ENCODE data around the gene PDIA2.

PDIA2 gene

GRCh38 chr16:283033-283805 is at the start of gene PDIA2:
Gene PDIA2 (plus strand): TSS chr16:283164. CDS start chr16:283170, 6 bp downstream.
- TF ChIP-seq CTCF (IDR thresholded peaks at IDR 0.05; ENCODE audit: low read depth, low read length), result no peak
- no peak within 1 kb of the TSS for H3K4me3 ChIP-seq (ENCODE audit: low read depth, low read length)

GRCh38 chr16:234468-235305 is 48.3 kb upstream of the PDIA2 start, which contains the start of gene FAM234A:
Gene FAM234A (plus strand): TSS chr16:234821. CDS start chr16:254414, 19,593 bp downstream.
- H3K4me3 ChIP-seq (ENCODE audit: low read depth, low read length), result peak within 1 kb of the TSS; percentile 91
- TF ChIP-seq CTCF (IDR thresholded peaks at IDR 0.05; ENCODE audit: low read depth, low read length), result 0 out of 2 replicates have a peak, but pooled peaks have one; percentile 11

GRCh38 chr16:239948-240277 is 43.1 kb upstream of the PDIA2 start:
- no peak for TF ChIP-seq CTCF (IDR thresholded peaks at IDR 0.05; ENCODE audit: low read depth, low read length)
- no peak overlapping the region for H3K4me3 ChIP-seq (ENCODE audit: low read depth, low read length)

GRCh38 chr16:240559-240958 is 42.4 kb upstream of the PDIA2 start:
- TF ChIP-seq CTCF (IDR thresholded peaks at IDR 0.05; ENCODE audit: low read depth, low read length), result no peak

GRCh38 chr16:242281-242680 is 40.7 kb upstream of the PDIA2 start:
- no peak for TF ChIP-seq CTCF (IDR thresholded peaks at IDR 0.05; ENCODE audit: low read depth, low read length)

More at GRCh38 chr16:240559-240958, 42.4 kb upstream of the PDIA2 start:
- no peak overlapping the region for H3K4me3 ChIP-seq (ENCODE audit: low read depth, low read length)

GRCh38 chr16:243348-243747 is 39.6 kb upstream of the PDIA2 start:
- no peak overlapping the region for H3K4me3 ChIP-seq (ENCODE audit: low read depth, low read length)
- no peak for TF ChIP-seq CTCF (IDR thresholded peaks at IDR 0.05; ENCODE audit: low read depth, low read length)

More at GRCh38 chr16:242281-242680, 40.7 kb upstream of the PDIA2 start:
- no peak overlapping the region for H3K4me3 ChIP-seq (ENCODE audit: low read depth, low read length)

GRCh38 chr16:245105-245504 is 37.9 kb upstream of the PDIA2 start:
- no peak overlapping the region for H3K4me3 ChIP-seq (ENCODE audit: low read depth, low read length)
- TF ChIP-seq CTCF (IDR thresholded peaks at IDR 0.05; ENCODE audit: low read depth, low read length), result no peak

Measured in WI38 (cell line).